Neural progenitor cell (in vitro differentiated cells): Measurements from ENCODE around the gene RIPOR3. TPM values are rescaled to one million over a fixed set of nuclear protein-coding genes. Genes with fewer than 3 reads are reported as not detected.

ENCODE experiments used
- DNase-seq: peaks from one replicate; pipeline ENCODE4 v3.0.0-alpha.2; 2016; ENCODE audit warnings: low spot score
- H2AFZ ChIP-seq: fragments of 200-600 bp; sonication (generic); replicated peaks from 2 replicates; pipeline ENCODE4 v1.6.1; 2016; ENCODE audit warnings: antibody characterized with exemption
- H3F3A ChIP-seq: fragments of 200-600 bp; sonication (generic); 2 replicates; pipeline ENCODE4 v1.6.1; 2016; ENCODE audit warnings: antibody characterized with exemption, low read depth
- H3K27ac ChIP-seq: fragments of 200-600 bp; sonication (generic); 2 replicates; pipeline ENCODE4 v1.5.1; 2016; ENCODE audit warnings: mild to moderate bottlenecking
- H3K27me3 ChIP-seq: fragments of 200-600 bp; sonication (generic); 2 replicates; pipeline ENCODE4 v1.6.1; 2016; ENCODE audit warnings: mild to moderate bottlenecking, moderate library complexity
- H3K36me3 ChIP-seq: fragments of 200-600 bp; sonication (generic); 2 replicates; pipeline ENCODE4 v1.5.1; 2016
- H3K4me1 ChIP-seq: fragments of 200-600 bp; sonication (generic); 2 replicates; pipeline ENCODE4 v1.6.1; 2016; ENCODE audit warnings: mixed run types
- H3K4me2 ChIP-seq: fragments of 200-600 bp; sonication (generic); 2 replicates; pipeline ENCODE4 v1.6.1; 2016
- H3K4me3 ChIP-seq: fragments of 200-600 bp; sonication (generic); 2 replicates; pipeline ENCODE4 v1.5.1; 2016
- H3K79me2 ChIP-seq: fragments of 200-600 bp; sonication (generic); 2 replicates; pipeline ENCODE4 v1.6.1; 2016; ENCODE audit warnings: low read depth
- H3K9ac ChIP-seq: fragments of 200-600 bp; sonication (generic); 2 replicates; pipeline ENCODE4 v1.6.1; 2016
- H3K9me3 ChIP-seq: fragments of 200-600 bp; sonication (generic); 2 replicates; pipeline ENCODE4 v1.5.1; 2016; ENCODE audit warnings: low read depth
- H4K20me1 ChIP-seq: fragments of 200-600 bp; sonication (generic); 2 replicates; pipeline ENCODE4 v1.6.1; 2016; ENCODE audit warnings: low read depth
- H3K27ac Mint-ChIP-seq: 3 replicates; pipeline ENCODE4 v1.8.0; 2021; ENCODE audit warnings: mixed read lengths
- H3K27me3 Mint-ChIP-seq: 2 replicates; pipeline ENCODE4 v1.8.0; 2022; ENCODE audit warnings: low read depth, mild to moderate bottlenecking, inconsistent platforms, moderate library complexity, mixed read lengths; ENCODE audit not compliant: insufficient read depth
- H3K36me3 Mint-ChIP-seq: 3 replicates; pipeline ENCODE4 v1.8.0; 2021; ENCODE audit warnings: mixed read lengths
- H3K4me1 Mint-ChIP-seq: 3 replicates; pipeline ENCODE4 v1.8.0; 2021; ENCODE audit warnings: mixed read lengths
- H3K4me3 Mint-ChIP-seq: 3 replicates; pipeline ENCODE4 v1.8.0; 2021; ENCODE audit warnings: mild to moderate bottlenecking, moderate library complexity, mixed read lengths
- H3K9me3 Mint-ChIP-seq: 3 replicates; pipeline ENCODE4 v1.8.0; 2020; ENCODE audit warnings: mixed read lengths
- EZH2 ChIP-seq: fragments of 200-600 bp; sonication (generic); IDR thresholded peaks from 2 replicates; pipeline ENCODE4 v1.6.1; 2017; ENCODE audit warnings: antibody characterized with exemption, mild to moderate bottlenecking, moderate library complexity
- EZH2phosphoT487 ChIP-seq: fragments of 200-600 bp; sonication (generic); IDR thresholded peaks from 2 replicates; pipeline ENCODE4 v1.6.1; 2017; ENCODE audit warnings: antibody characterized with exemption
- total RNA-seq: library from RNA; depleted of rRNA; stranded (reverse); fragments of >200 nt; gene quantifications from 2 replicates; pipeline ENCODE4 v1.2.3, GENCODE V29; 2015; ENCODE audit warnings: low replicate concordance
- TF ChIP-seq, protein P1 (sequence below): fragments of 200-600 bp; sonication (generic); IDR thresholded peaks from 2 replicates; pipeline ENCODE4 v1.5.1; 2017; ENCODE audit warnings: antibody characterized with exemption, mild to moderate bottlenecking

The RIPOR3 gene
- total RNA-seq, 1 donor from 2014 or later = 1.2 TPM

DNA sequence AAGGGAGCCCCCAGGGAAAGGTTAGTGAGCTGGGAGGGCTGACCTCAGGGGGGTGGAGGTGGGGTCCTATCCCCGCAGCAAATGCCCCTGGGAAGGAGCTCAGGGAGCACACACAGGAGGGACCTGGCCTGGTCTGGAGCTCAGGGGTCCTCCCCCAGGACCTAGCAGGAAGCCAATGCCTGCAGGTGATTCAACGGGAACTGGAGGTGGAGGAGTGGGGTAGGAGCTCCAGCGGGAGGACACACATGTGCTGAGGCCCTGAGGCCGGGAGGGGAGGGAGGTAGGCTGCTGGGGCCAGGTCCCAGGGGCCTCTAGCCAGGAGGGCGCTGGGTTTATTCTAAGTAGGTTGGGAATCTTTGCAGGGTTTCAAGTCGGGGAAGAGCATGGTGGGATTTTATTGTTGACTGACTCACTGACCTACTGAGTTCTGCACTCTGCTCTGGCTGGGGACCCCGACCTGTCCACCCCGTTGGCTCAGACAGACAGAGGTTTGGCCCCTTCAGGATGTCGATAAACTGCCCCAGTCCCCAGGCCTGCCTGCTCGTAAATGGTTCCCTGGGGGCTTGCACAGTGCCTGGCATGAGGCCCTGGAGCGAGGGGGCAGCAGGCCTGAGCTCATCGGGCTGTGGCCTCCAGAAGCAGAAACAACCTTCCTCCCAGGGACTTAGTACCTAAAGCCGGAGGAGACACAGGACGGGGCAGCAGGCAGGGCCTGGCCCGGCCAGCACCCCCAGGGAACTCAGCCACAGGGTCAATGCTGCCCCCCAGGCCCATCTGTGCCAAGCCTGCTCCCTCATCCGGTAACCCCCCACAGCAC is 62.3 kb downstream of the RIPOR3 start:
- peaks cover 10% of the 10 kb centered on the region for H3K4me1 Mint-ChIP-seq
- peak overlapping the region; percentile 35 for H3K4me2 ChIP-seq
- no peaks in the 10 kb centered on the region for H3K27me3 ChIP-seq
- no peaks in the 10 kb centered on the region for H3F3A ChIP-seq
- H3K36me3 Mint-ChIP-seq = no peaks in the 10 kb centered on the region
- H3K27ac Mint-ChIP-seq = peak overlapping the region; percentile 74
- no peaks in the 10 kb centered on the region for H3K36me3 ChIP-seq
- H3K27me3 Mint-ChIP-seq = peaks cover 2% of the 10 kb centered on the region
- TF ChIP-seq EZH2 = no peak
- TF ChIP-seq, protein P1, sequence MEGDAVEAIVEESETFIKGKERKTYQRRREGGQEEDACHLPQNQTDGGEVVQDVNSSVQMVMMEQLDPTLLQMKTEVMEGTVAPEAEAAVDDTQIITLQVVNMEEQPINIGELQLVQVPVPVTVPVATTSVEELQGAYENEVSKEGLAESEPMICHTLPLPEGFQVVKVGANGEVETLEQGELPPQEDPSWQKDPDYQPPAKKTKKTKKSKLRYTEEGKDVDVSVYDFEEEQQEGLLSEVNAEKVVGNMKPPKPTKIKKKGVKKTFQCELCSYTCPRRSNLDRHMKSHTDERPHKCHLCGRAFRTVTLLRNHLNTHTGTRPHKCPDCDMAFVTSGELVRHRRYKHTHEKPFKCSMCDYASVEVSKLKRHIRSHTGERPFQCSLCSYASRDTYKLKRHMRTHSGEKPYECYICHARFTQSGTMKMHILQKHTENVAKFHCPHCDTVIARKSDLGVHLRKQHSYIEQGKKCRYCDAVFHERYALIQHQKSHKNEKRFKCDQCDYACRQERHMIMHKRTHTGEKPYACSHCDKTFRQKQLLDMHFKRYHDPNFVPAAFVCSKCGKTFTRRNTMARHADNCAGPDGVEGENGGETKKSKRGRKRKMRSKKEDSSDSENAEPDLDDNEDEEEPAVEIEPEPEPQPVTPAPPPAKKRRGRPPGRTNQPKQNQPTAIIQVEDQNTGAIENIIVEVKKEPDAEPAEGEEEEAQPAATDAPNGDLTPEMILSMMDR = no peak
- TF ChIP-seq EZH2phosphoT487 = no peak
- peaks cover 14% of the 10 kb centered on the region for H3K4me1 ChIP-seq
- no peaks in the 10 kb centered on the region for H3K9me3 Mint-ChIP-seq
- H3K4me3 Mint-ChIP-seq = no peak overlapping the region
- H3K27ac ChIP-seq = no peak overlapping the region
- H4K20me1 ChIP-seq = no peaks in the 10 kb centered on the region
- no peaks in the 10 kb centered on the region for H3K9me3 ChIP-seq
- H2AFZ ChIP-seq = peak overlapping the region; percentile 85
- H3K4me3 ChIP-seq = no peak overlapping the region
- H3K9ac ChIP-seq = no peak overlapping the region
- DNase-seq = no peak
- no peaks in the 10 kb centered on the region for H3K79me2 ChIP-seq

DNA sequence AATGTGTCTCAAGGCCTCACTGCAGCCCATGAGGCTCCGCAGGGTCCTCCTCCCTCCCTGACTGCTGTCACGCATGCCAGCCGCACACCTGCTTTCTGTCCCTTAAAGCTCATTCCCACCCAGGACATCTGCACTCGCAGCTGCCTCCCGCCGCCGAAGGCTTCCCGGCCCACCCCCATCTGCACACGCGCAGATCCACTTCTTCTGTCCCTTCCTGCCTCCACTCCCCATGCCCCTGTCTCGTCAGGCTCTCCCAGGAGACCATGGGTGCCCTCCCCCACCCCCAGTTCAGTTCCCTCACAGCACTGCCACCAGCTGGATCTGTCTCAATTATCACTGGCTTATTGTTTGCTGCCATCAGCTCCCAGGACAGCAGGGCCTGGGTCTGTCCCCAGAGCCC is 63.0 kb downstream of the RIPOR3 start:
- Histone ChIP-seq H3K36me3 (no peaks in the 10 kb centered on the region), H3K79me2 (no peaks in the 10 kb centered on the region), H3K27me3 (no peaks in the 10 kb centered on the region), H3F3A (no peaks in the 10 kb centered on the region), H3K4me2 (peak overlapping the region; percentile 35), H4K20me1 (no peaks in the 10 kb centered on the region), H3K9me3 (no peaks in the 10 kb centered on the region), H3K9ac (no peak overlapping the region), H3K27ac (peak overlapping the region; percentile 20), H3K4me3 (no peak overlapping the region), H3K4me1 (peaks cover 14% of the 10 kb centered on the region), H2AFZ (peak overlapping the region; percentile 85)
- Mint-ChIP-seq H3K27ac (peak overlapping the region; percentile 89), H3K36me3 (no peaks in the 10 kb centered on the region), H3K9me3 (no peaks in the 10 kb centered on the region), H3K4me3 (no peak overlapping the region), H3K4me1 (peaks cover 9% of the 10 kb centered on the region), H3K27me3 (peaks cover 2% of the 10 kb centered on the region)
- DNase-seq = peak; percentile 32
- TF ChIP-seq EZH2phosphoT487 (no peak), EZH2 (no peak)
- TF ChIP-seq, protein P1 = no peak

DNA sequence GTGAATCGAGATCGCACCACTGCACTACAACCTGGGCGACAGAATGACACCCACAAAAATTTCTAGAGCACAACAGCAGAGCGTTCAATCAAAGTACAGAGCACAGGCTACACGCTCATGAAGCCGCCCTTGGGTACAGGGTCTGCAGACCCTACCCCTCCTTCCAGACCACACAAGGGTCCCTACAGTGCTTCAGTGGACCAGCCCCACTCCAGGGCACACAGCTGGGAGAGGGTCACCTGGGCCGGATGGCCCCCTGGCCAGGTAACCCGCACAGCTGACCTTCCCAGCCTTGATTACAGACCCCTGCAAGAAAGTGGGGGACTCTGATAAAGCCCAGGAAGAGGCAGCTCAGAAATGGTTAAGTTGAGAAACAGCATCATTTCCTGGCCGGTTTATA is 63.6 kb downstream of the RIPOR3 start:
- no peak overlapping the region for H3K4me3 Mint-ChIP-seq
- Histone ChIP-seq H3K79me2 (no peaks in the 10 kb centered on the region), H3K27ac (no peak overlapping the region), H3K9me3 (no peaks in the 10 kb centered on the region), H3K4me3 (no peak overlapping the region), H2AFZ (no peak overlapping the region), H3K4me1 (peaks cover 14% of the 10 kb centered on the region), H4K20me1 (no peaks in the 10 kb centered on the region), H3K4me2 (no peak overlapping the region), H3K27me3 (no peaks in the 10 kb centered on the region), H3F3A (no peaks in the 10 kb centered on the region), H3K9ac (no peak overlapping the region), H3K36me3 (no peaks in the 10 kb centered on the region)
- H3K27me3 Mint-ChIP-seq = peaks cover 2% of the 10 kb centered on the region
- H3K27ac Mint-ChIP-seq = no peak overlapping the region
- DNase-seq = no peak
- no peaks in the 10 kb centered on the region for H3K9me3 Mint-ChIP-seq
- H3K36me3 Mint-ChIP-seq = no peaks in the 10 kb centered on the region
- H3K4me1 Mint-ChIP-seq = peaks cover 7% of the 10 kb centered on the region
- no peak for TF ChIP-seq EZH2phosphoT487
